Measurements from ENCODE around the gene ZSCAN5B. TPM values are rescaled to one million over a fixed set of nuclear protein-coding genes. Genes with fewer than 3 reads are reported as not detected.
"Not testable (repeated sequence)": the region's sequence is repeated elsewhere in the genome, so short reads cannot be mapped to it uniquely, and the experiment has no call there.

The ZSCAN5B gene
- total RNA-seq, 2 donors from 2014 or later, result not detected

GRCh38 chr19:56199687-56200086, 2.1 kb upstream of the ZSCAN5B start:
- no peak overlapping the region for H3K27ac Mint-ChIP-seq
- no peak for DNase-seq (ENCODE audit: low spot score)
- H3K4me1 Mint-ChIP-seq (ENCODE audit: low read depth in 2 of 2), result no peaks in the 10 kb centered on the region
- no peak for ATAC-seq
- peaks cover 4 to 17% of the 10 kb centered on the region in 2 donors for H3K27me3 Mint-ChIP-seq
- no peaks in the 10 kb centered on the region for H3K36me3 Mint-ChIP-seq
- H3K4me3 Mint-ChIP-seq, result no peak overlapping the region
- H3K9me3 Mint-ChIP-seq, result no peaks in the 10 kb centered on the region

GRCh38 chr19:56193981-56194640, 3.5 kb downstream of the ZSCAN5B start:
- Mint-ChIP-seq H3K27me3 (no peaks in the 10 kb centered on the region), H3K4me3 (no peak overlapping the region), H3K9me3 (no peaks in the 10 kb centered on the region), H3K36me3 (no peaks in the 10 kb centered on the region), H3K4me1 (ENCODE audit: low read depth in 2 of 2) (no peaks in the 10 kb centered on the region), H3K27ac (no peak overlapping the region)
- ATAC-seq (no peak), DNase-seq (ENCODE audit: low spot score) (no peak)

- no peak overlapping the region for H3K27ac Mint-ChIP-seq
- no peaks in the 10 kb centered on the region for H3K9me3 Mint-ChIP-seq
- H3K27me3 Mint-ChIP-seq, result no peaks in the 10 kb centered on the region
- H3K4me3 Mint-ChIP-seq, result no peak overlapping the region
- no peak for DNase-seq (ENCODE audit: low spot score)
- no peaks in the 10 kb centered on the region for H3K4me1 Mint-ChIP-seq (ENCODE audit: low read depth in 2 of 2)
- H3K36me3 Mint-ChIP-seq, result no peaks in the 10 kb centered on the region
- no peak for ATAC-seq
These were observed 5.9 kb downstream of the ZSCAN5B start for GRCh38 chr19:56191711-56192110.

- ATAC-seq (no peak), DNase-seq (ENCODE audit: low spot score) (no peak)
- H3K9me3 Mint-ChIP-seq, result no peaks in the 10 kb centered on the region
- H3K36me3 Mint-ChIP-seq, result no peaks in the 10 kb centered on the region
- no peak overlapping the region for H3K27ac Mint-ChIP-seq
- no peak overlapping the region for H3K4me3 Mint-ChIP-seq
- H3K27me3 Mint-ChIP-seq, result no peaks in the 10 kb centered on the region
- no peaks in the 10 kb centered on the region for H3K4me1 Mint-ChIP-seq (ENCODE audit: low read depth in 2 of 2)
These were observed 6.5 kb downstream of the ZSCAN5B start for GRCh38 chr19:56191115-56191514.

- H3K4me3 Mint-ChIP-seq, result no peak overlapping the region
These were observed 7.8 kb downstream of the ZSCAN5B start for GRCh38 chr19:56189785-56190184.

GRCh38 chr19:56177564-56178243, 19.9 kb downstream of the ZSCAN5B start:
- H3K4me1 Mint-ChIP-seq (ENCODE audit: low read depth in 2 of 2), result no peaks in the 10 kb centered on the region
- ATAC-seq, result no peak
- no peaks in the 10 kb centered on the region for H3K36me3 Mint-ChIP-seq
- DNase-seq (ENCODE audit: low spot score), result no peak
- no peak overlapping the region for H3K4me3 Mint-ChIP-seq
- H3K27me3 Mint-ChIP-seq, result peaks cover 0 to 5% of the 10 kb centered on the region in 2 donors
- no peak overlapping the region for H3K27ac Mint-ChIP-seq
- H3K9me3 Mint-ChIP-seq, result no peaks in the 10 kb centered on the region

More at GRCh38 chr19:56189785-56190184, 7.8 kb downstream of the ZSCAN5B start:
- DNase-seq (ENCODE audit: low spot score) (no peak), ATAC-seq (no peak)
- H3K36me3 Mint-ChIP-seq, result no peaks in the 10 kb centered on the region
- peaks cover 0 to 5% of the 10 kb centered on the region in 2 donors for H3K4me1 Mint-ChIP-seq (ENCODE audit: low read depth in 2 of 2)
- H3K27ac Mint-ChIP-seq, result no peak overlapping the region
- peaks cover 0 to 3% of the 10 kb centered on the region in 2 donors for H3K27me3 Mint-ChIP-seq
- H3K9me3 Mint-ChIP-seq, result no peaks in the 10 kb centered on the region

GRCh38 chr19:56176881-56177280, 20.7 kb downstream of the ZSCAN5B start:
- ATAC-seq (no peak), DNase-seq (ENCODE audit: low spot score) (no peak)
- H3K27me3 Mint-ChIP-seq, result peaks cover 0 to 5% of the 10 kb centered on the region in 2 donors
- no peak overlapping the region for H3K27ac Mint-ChIP-seq
- H3K4me3 Mint-ChIP-seq, result no peak overlapping the region
- H3K9me3 Mint-ChIP-seq, result no peaks in the 10 kb centered on the region
- H3K36me3 Mint-ChIP-seq, result no peaks in the 10 kb centered on the region
- H3K4me1 Mint-ChIP-seq (ENCODE audit: low read depth in 2 of 2), result peaks cover under 1 to 2% of the 10 kb centered on the region in 2 donors

- H3K27me3 Mint-ChIP-seq; H3K4me1 Mint-ChIP-seq (ENCODE audit: low read depth in 2 of 2); DNase-seq (ENCODE audit: low spot score); H3K27ac Mint-ChIP-seq; ATAC-seq; H3K36me3 Mint-ChIP-seq; H3K4me3 Mint-ChIP-seq; H3K9me3 Mint-ChIP-seq: not testable (repeated sequence)
These were observed 21.3 kb downstream of the ZSCAN5B start for GRCh38 chr19:56176310-56176709.

GRCh38 chr19:56175861-56176307, 21.7 kb downstream of the ZSCAN5B start, which contains the start of gene GALP:
Gene GALP (plus strand): TSS chr19:56176008. CDS start chr19:56177109, 1,101 bp downstream.
- not testable (repeated sequence) for ATAC-seq; H3K27ac Mint-ChIP-seq; H3K4me1 Mint-ChIP-seq (ENCODE audit: low read depth in 2 of 2); DNase-seq (ENCODE audit: low spot score); H3K36me3 Mint-ChIP-seq; H3K9me3 Mint-ChIP-seq; H3K4me3 Mint-ChIP-seq; H3K27me3 Mint-ChIP-seq

- ATAC-seq (peak in 1 of 2 donors; percentile 15), DNase-seq (ENCODE audit: low spot score) (no peak)
- Mint-ChIP-seq H3K4me1 (ENCODE audit: low read depth in 2 of 2) (peaks cover 4% of the 10 kb centered on the region in 2 donors), H3K9me3 (no peaks in the 10 kb centered on the region), H3K27ac (no peak overlapping the region), H3K4me3 (no peak overlapping the region), H3K27me3 (peaks cover 0 to 5% of the 10 kb centered on the region in 2 donors), H3K36me3 (no peaks in the 10 kb centered on the region)
These were observed 23.0 kb downstream of the ZSCAN5B start for GRCh38 chr19:56174550-56174949.

- Mint-ChIP-seq H3K4me1 (ENCODE audit: low read depth in 2 of 2) (peaks cover 4% of the 10 kb centered on the region in 2 donors), H3K27ac (no peak overlapping the region)
These were observed 23.5 kb downstream of the ZSCAN5B start for GRCh38 chr19:56174086-56174485.

GRCh38 chr19:56170261-56170660, 27.3 kb downstream of the ZSCAN5B start:
- ATAC-seq, result no peak
- no peak for DNase-seq (ENCODE audit: low spot score)
- H3K36me3 Mint-ChIP-seq, result no peaks in the 10 kb centered on the region
- no peak overlapping the region for H3K4me3 Mint-ChIP-seq
- no peak overlapping the region for H3K27ac Mint-ChIP-seq
- H3K4me1 Mint-ChIP-seq (ENCODE audit: low read depth in 2 of 2), result peaks cover 4% of the 10 kb centered on the region in 2 donors
- H3K27me3 Mint-ChIP-seq, result peaks cover 0 to 3% of the 10 kb centered on the region in 2 donors
- H3K9me3 Mint-ChIP-seq, result no peaks in the 10 kb centered on the region

More at GRCh38 chr19:56174086-56174485, 23.5 kb downstream of the ZSCAN5B start:
- ATAC-seq, result no peak
- DNase-seq (ENCODE audit: low spot score), result no peak
- H3K27me3 Mint-ChIP-seq, result peaks cover 0 to 5% of the 10 kb centered on the region in 2 donors
- no peaks in the 10 kb centered on the region for H3K9me3 Mint-ChIP-seq
- H3K4me3 Mint-ChIP-seq, result no peak overlapping the region
- H3K36me3 Mint-ChIP-seq, result no peaks in the 10 kb centered on the region

- H3K9me3 Mint-ChIP-seq, result no peaks in the 10 kb centered on the region
- no peak overlapping the region for H3K4me3 Mint-ChIP-seq
- H3K4me1 Mint-ChIP-seq (ENCODE audit: low read depth in 2 of 2), result peaks cover 4 to 6% of the 10 kb centered on the region in 2 donors
- ATAC-seq, result no peak
- peaks cover 3 to 7% of the 10 kb centered on the region in 2 donors for H3K27me3 Mint-ChIP-seq
- no peak overlapping the region for H3K27ac Mint-ChIP-seq
- no peak for DNase-seq (ENCODE audit: low spot score)
- H3K36me3 Mint-ChIP-seq, result no peaks in the 10 kb centered on the region
These were observed 30.5 kb downstream of the ZSCAN5B start for GRCh38 chr19:56167064-56167578.

- H3K27ac Mint-ChIP-seq, result no peak overlapping the region
- DNase-seq (ENCODE audit: low spot score) (no peak), ATAC-seq (no peak)
- H3K4me1 Mint-ChIP-seq (ENCODE audit: low read depth in 2 of 2), result peaks cover 0 to 4% of the 10 kb centered on the region in 2 donors
- no peak overlapping the region for H3K4me3 Mint-ChIP-seq
- H3K27me3 Mint-ChIP-seq, result peaks cover 3 to 7% of the 10 kb centered on the region in 2 donors
- peaks cover 9% of the 10 kb centered on the region for H3K36me3 Mint-ChIP-seq
- H3K9me3 Mint-ChIP-seq, result no peaks in the 10 kb centered on the region
These were observed 34.5 kb downstream of the ZSCAN5B start for GRCh38 chr19:56163097-56163496.
